H1 (cell line): Measurements from ENCODE around the gene PRR35. TPM values are rescaled to one million over a fixed set of nuclear protein-coding genes. Genes with fewer than 3 reads are reported as not detected.

Source experiments
- CTCF ChIA-PET: fragments of 300-600 bp; sonication (Branson Sonifier 250); formaldehyde crosslinking; loops from one replicate; lab custom pipeline; 2021; ENCODE audit not compliant: partially characterized antibody; lab: Charles Lee
- POLR2A ChIA-PET: fragments of 300-600 bp; sonication (Branson Sonifier 250); formaldehyde crosslinking; loops from one replicate; lab custom pipeline; 2021; ENCODE audit warnings: inconsistent platforms; ENCODE audit not compliant: partially characterized antibody; lab: Charles Lee
- DNase-seq, 2 experiments: peaks; one replicate each; pipeline versions ENCODE4 v3.0.0 to v3.0.0-alpha.2; 2010 to 2022; ENCODE audit warnings: low spot score in 2 of 2, low read depth in 1 of 2, mixed read lengths in 1 of 2
- FAIRE-seq: peaks from 2 replicates; lab custom pipeline; 2011; peaks lifted over from hg19 to GRCh38; lab: Jason Lieb, UNC
- H2AFZ ChIP-seq: 2 replicates; pipeline ENCODE4 v1.8.1; 2012; ENCODE audit warnings: low read length, inconsistent platforms
- H2AK5ac ChIP-seq: 2 replicates; pipeline ENCODE4 v1.6.1; 2013; ENCODE audit warnings: low read depth, low read length
- H2BK120ac ChIP-seq: replicated peaks from 2 replicates; pipeline ENCODE3; 2013; ENCODE audit warnings: low read depth, low read length, inconsistent platforms
- H2BK12ac ChIP-seq: 2 replicates; pipeline ENCODE4 v1.6.1; 2013; ENCODE audit warnings: low read depth, low read length
- H2BK15ac ChIP-seq: 2 replicates; pipeline ENCODE4 v1.6.1; 2013; ENCODE audit warnings: low read length
- H2BK20ac ChIP-seq: 2 replicates; pipeline ENCODE4 v1.6.1; 2013; ENCODE audit warnings: low read length
- H2BK5ac ChIP-seq: 2 replicates; pipeline ENCODE4 v1.6.1; 2013; ENCODE audit warnings: low read depth, low read length
- H3K14ac ChIP-seq: 2 replicates; pipeline ENCODE4 v1.6.1; 2013; ENCODE audit warnings: inconsistent platforms; ENCODE audit not compliant: insufficient read length
- H3K18ac ChIP-seq: 2 replicates; pipeline ENCODE4 v1.6.1; 2013; ENCODE audit warnings: low read length; ENCODE audit errors: extremely low read depth
- H3K23ac ChIP-seq: 2 replicates; pipeline ENCODE4 v1.6.1; 2013; ENCODE audit warnings: inconsistent platforms; ENCODE audit not compliant: insufficient read length
- H3K23me2 ChIP-seq: 2 replicates; pipeline ENCODE4 v1.6.1; 2013; ENCODE audit warnings: low read depth, low read length
- H3K27ac ChIP-seq: 2 replicates; pipeline ENCODE4 v1.6.1; 2011; ENCODE audit warnings: low read depth, low read length, inconsistent platforms
- H3K27me3 ChIP-seq, 4 experiments: replicated peaks in 1 of 4; 1 replicate in 1 of 4; 2 replicates in 3 of 4; pipeline versions ENCODE4 v1.6.1 to v1.8.1; 2011 to 2013; ENCODE audit warnings: low read length in 3 of 4, mild to moderate bottlenecking in 3 of 4, inconsistent platforms in 2 of 4, mixed read lengths in 2 of 4, moderate library complexity in 1 of 4; ENCODE audit not compliant: control insufficient read depth in 3 of 4, insufficient read depth in 3 of 4; ENCODE audit errors: extremely low read depth in 1 of 4
- H3K36me3 ChIP-seq, 4 experiments: 2 replicates each; pipeline versions ENCODE4 v1.6.1 to v1.8.1; 2011 to 2013; ENCODE audit warnings: mild to moderate bottlenecking in 4 of 4, low read length in 3 of 4, moderate library complexity in 2 of 4, control low read depth in 1 of 4, inconsistent platforms in 1 of 4; ENCODE audit not compliant: insufficient read depth in 4 of 4, control insufficient read depth in 2 of 4
- H3K4ac ChIP-seq: replicated peaks from 2 replicates; pipeline ENCODE3; 2013; ENCODE audit warnings: low read length, low read depth, mixed read lengths, inconsistent platforms; ENCODE audit not compliant: insufficient read length
- H3K4me1 ChIP-seq, 4 experiments: replicated peaks in 1 of 4; 1 replicate in 1 of 4; 2 replicates in 3 of 4; pipeline versions ENCODE4 v1.6.1 to v1.8.1; 2011 to 2013; ENCODE audit warnings: low read length in 3 of 4, inconsistent platforms in 2 of 4, mixed read lengths in 1 of 4; ENCODE audit not compliant: insufficient read depth in 4 of 4, control insufficient read depth in 3 of 4
- H3K4me2 ChIP-seq, 2 experiments: 2 replicates each; pipeline versions ENCODE4 v1.6.1 to v1.8.1; 2011 to 2013; ENCODE audit warnings: low read depth in 2 of 2, low read length in 2 of 2, control low read depth in 1 of 2, inconsistent platforms in 1 of 2, mild to moderate bottlenecking in 1 of 2; ENCODE audit not compliant: insufficient read depth in 1 of 2
- H3K4me3 ChIP-seq, 4 experiments: fragments of 200-600, 300-600 bp in 1 of 4; sonication (generic), shearing (Covaris generic), sonication (Bioruptor Twin) in 1 of 4; 2 replicates each; pipeline versions ENCODE4 v1.5.1 to v1.8.1; 2011 to 2016; ENCODE audit warnings: low read length in 4 of 4, low read depth in 3 of 4, control low read depth in 2 of 4, inconsistent platforms in 2 of 4, mild to moderate bottlenecking in 2 of 4, mixed read lengths in 1 of 4, moderate library complexity in 1 of 4; ENCODE audit not compliant: insufficient read depth in 2 of 4; ENCODE audit errors: extremely low read depth in 1 of 4
- H3K56ac ChIP-seq: replicated peaks from 2 replicates; pipeline ENCODE3; 2013; ENCODE audit warnings: low read depth, mild to moderate bottlenecking, mixed read lengths, low read length, inconsistent platforms; ENCODE audit not compliant: insufficient read length
- H3K79me1 ChIP-seq: 2 replicates; pipeline ENCODE4 v1.6.1; 2013; ENCODE audit warnings: low read depth, low read length, control low read depth
- H3K79me2 ChIP-seq, 2 experiments: 2 replicates each; pipeline versions ENCODE4 v1.6.1 to v1.8.1; 2012 to 2013; ENCODE audit warnings: low read length in 2 of 2, mild to moderate bottlenecking in 2 of 2, inconsistent platforms in 1 of 2; ENCODE audit not compliant: insufficient read depth in 2 of 2, control insufficient read depth in 1 of 2
- H3K9ac ChIP-seq, 4 experiments: replicated peaks in 1 of 4; 1 replicate in 1 of 4; 2 replicates in 3 of 4; pipeline versions ENCODE4 v1.6.1 to v1.8.1; 2011 to 2013; ENCODE audit warnings: low read depth in 3 of 4, low read length in 3 of 4, control low read depth in 2 of 4, mild to moderate bottlenecking in 2 of 4, moderate library complexity in 2 of 4, inconsistent platforms in 1 of 4; ENCODE audit errors: extremely low read depth in 1 of 4
- H3K9me3 ChIP-seq, 2 experiments: 2 replicates each; pipeline versions ENCODE4 v1.6.1 to v1.8.1; 2012 to 2013; ENCODE audit warnings: mild to moderate bottlenecking in 2 of 2, moderate library complexity in 2 of 2, control low read depth in 1 of 2, inconsistent platforms in 1 of 2, low read depth in 1 of 2, low read length in 1 of 2, mixed read lengths in 1 of 2; ENCODE audit not compliant: insufficient read depth in 2 of 2
- H4K20me1 ChIP-seq, 2 experiments: replicated peaks in 1 of 2; 2 replicates each; pipeline versions ENCODE3 to v1.8.1; 2011 to 2013; ENCODE audit warnings: inconsistent platforms in 2 of 2, low read length in 2 of 2, mild to moderate bottlenecking in 1 of 2; ENCODE audit not compliant: insufficient read depth in 2 of 2, control insufficient read depth in 1 of 2
- H4K5ac ChIP-seq: 2 replicates; pipeline ENCODE4 v1.6.1; 2013; ENCODE audit warnings: low read length, low read depth, mixed read lengths, inconsistent platforms; ENCODE audit not compliant: insufficient read length
- H4K8ac ChIP-seq: 2 replicates; pipeline ENCODE4 v1.8.0; 2013; ENCODE audit warnings: mild to moderate bottlenecking, moderate library complexity, low read length, inconsistent platforms; ENCODE audit not compliant: insufficient read depth; ENCODE audit errors: extremely low read depth
- H4K91ac ChIP-seq: replicated peaks from 2 replicates; pipeline ENCODE3; 2013; ENCODE audit warnings: low read length, mixed read lengths, inconsistent platforms; ENCODE audit not compliant: insufficient read length
- GTF2F1 ChIP-seq: IDR thresholded peaks from 2 replicates; pipeline ENCODE4 v1.6.1; 2012; ENCODE audit warnings: low read depth, low read length, improper control_type of control experiment, borderline replicate concordance
- MAFK ChIP-seq: IDR thresholded peaks from 2 replicates; pipeline ENCODE4 v1.6.1; 2012; ENCODE audit warnings: low read depth, mild to moderate bottlenecking, improper control_type of control experiment, low read length
- WGBS, 2 experiments: shearing (Covaris generic) in 1 of 2; methylation state at CpG; one replicate each; pipeline versions ENCODE4 v1.1.6 to v1.1.7; 2013 to 2015; ENCODE audit warnings: low lambda C conversion rate in 2 of 2, mixed read lengths in 2 of 2, inconsistent platforms in 1 of 2, low coverage in 1 of 2, missing lambda C conversion rate in 1 of 2; ENCODE audit not compliant: insufficient replicate concordance in 2 of 2, insufficient coverage in 1 of 2, insufficient read length in 1 of 2; ENCODE audit errors: extremely low coverage in 1 of 2, missing lambda C conversion rate in 1 of 2; 5-methylcytosine and 5-hydroxymethylcytosine counted together
- polyA plus RNA-seq, 7 experiments: library from polyadenylated mRNA; depleted of rRNA in 3 of 7; stranded (reverse) in 5 of 7; unstranded in 2 of 7; fragments of >200 nt in 5 of 7; fragments of 200-250 nt in 2 of 7; gene quantifications; 1 replicate in 5 of 7; 2 replicates in 1 of 7; 4 replicates in 1 of 7; pipeline versions ENCODE4 v1.2.1 to v1.2.3, GENCODE V29; 2011 to 2013; ENCODE audit warnings: missing spikeins in 2 of 7, mixed read lengths in 2 of 7
- total RNA-seq: library from RNA; stranded (reverse); fragmentation: NEBNext Ultra II Directional; extraction: Animal tissue kit (Norgen Biotek cat#: 25700); gene quantifications from 2 replicates; pipeline ENCODE4 v1.2.1, GENCODE V29; 2021

PRR35 gene
- total and polyA plus RNA-seq, 2 of the 8 experiments (the other 6 are each of a cell fraction or from before 2014, with no cell fraction given), result 0.38 to 0.50 TPM

- WGBS, 2 experiments, result 93% methylated on average over 6 of the region's 6 CpGs; no CpG with 5 or more reads in 1 of the 2 experiments
These were observed 47.4 kb upstream of the PRR35 start for GRCh38 chr16:512802-513201.

More at GRCh38 chr16:512802-513201, 47.4 kb upstream of the PRR35 start:
- no peak overlapping the region for H2BK120ac ChIP-seq
- H2AK5ac ChIP-seq, result no peak overlapping the region
- H3K27me3 ChIP-seq, result no peaks in the 10 kb centered on the region
- no peaks in the 10 kb centered on the region for H3K9me3 ChIP-seq
- no peak overlapping the region for H4K5ac ChIP-seq
- no peak overlapping the region for H3K14ac ChIP-seq
- no peaks in the 10 kb centered on the region for H3K79me2 ChIP-seq
- H4K8ac ChIP-seq, result no peak overlapping the region
- FAIRE-seq (no peak), DNase-seq (no peak)
- no peak overlapping the region for H4K91ac ChIP-seq
- H4K20me1 ChIP-seq, result no peaks in the 10 kb centered on the region
- no peaks in the 10 kb centered on the region for H3K23me2 ChIP-seq
- no peak for TF ChIP-seq GTF2F1
- no peak for TF ChIP-seq MAFK
- TF ChIP-seq, all 59 proteins: peak for 0
- no peaks in the 10 kb centered on the region for H3K79me1 ChIP-seq
- no peak overlapping the region for H3K27ac ChIP-seq
- ChIA-PET CTCF (interaction anchor here (0.7 to 1.9 kb wide), 7 partner anchors 12 to 86 kb away, joined by 3 to 5 read pairs (median 3); no protein-coding TSS in a partner anchor), POLR2A (interaction anchor here (0.6 kb wide), 1 partner anchor 38 kb away, joined by 3 read pairs; no protein-coding TSS in a partner anchor)
- H3K36me3 ChIP-seq, result peaks cover 2 to 8% (median 3%) of the 10 kb centered on the region in 4 experiments; a peak in 5 of 8 replicates
- no peak overlapping the region for H3K56ac ChIP-seq
- no peak overlapping the region for H2BK20ac ChIP-seq
- H3K4me2 ChIP-seq, result no peak overlapping the region
- no peak overlapping the region for H2BK12ac ChIP-seq
- no peak overlapping the region for H3K4me3 ChIP-seq
- no peak overlapping the region for H3K4ac ChIP-seq
- H3K9ac ChIP-seq, result no peak overlapping the region
- no peak overlapping the region for H2AFZ ChIP-seq
- H2BK15ac ChIP-seq, result no peak overlapping the region
- H2BK5ac ChIP-seq, result no peak overlapping the region
- no peak overlapping the region for H3K18ac ChIP-seq
- H3K4me1 ChIP-seq, result no peaks in the 10 kb centered on the region; a peak in 1 of 7 replicates
- H3K23ac ChIP-seq, result no peak overlapping the region
